NOMO-1 treated with DMSO at 0.1 percent for 48 hours (cell line): ENCODE results near the gene PDE7B.

Source experiments
- DNase-seq: peaks from one replicate; lab custom pipeline; 2025; ENCODE audit not compliant: unreplicated experiment; lab: John Stamatoyannopoulos, UW

PDE7B gene

DNA sequence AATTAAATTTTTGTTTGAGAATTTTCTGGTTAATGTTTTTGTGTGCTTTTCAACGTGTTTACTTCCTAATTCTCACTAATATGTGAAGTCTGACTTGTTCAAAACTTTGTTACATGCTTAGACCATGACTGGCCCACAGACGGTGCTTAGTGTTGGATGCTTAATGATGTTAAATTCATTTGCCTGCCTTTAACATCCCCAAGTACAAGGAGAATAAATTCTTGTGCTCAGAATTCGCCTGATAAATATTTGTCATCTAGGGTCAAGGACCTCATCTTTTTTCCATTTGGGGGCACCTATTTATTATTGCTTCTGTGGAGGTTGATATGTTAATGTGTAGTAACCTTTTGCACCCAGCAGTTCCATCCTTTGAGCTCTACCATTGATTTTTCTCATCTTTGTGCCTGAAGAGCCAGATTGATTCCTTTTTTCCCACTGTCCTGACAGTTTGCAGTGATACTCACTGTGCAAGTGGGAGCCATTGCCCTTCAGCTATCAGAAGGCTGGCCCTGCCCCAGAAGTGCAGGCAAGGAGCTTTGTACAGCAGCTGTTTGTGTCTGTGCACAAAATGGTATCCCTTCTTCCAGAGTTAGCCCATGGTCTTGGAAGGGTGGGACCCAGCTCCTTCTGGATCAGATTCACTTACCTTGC lies 170.8 kb downstream of the PDE7B start:
- DNase-seq: no peak

DNA sequence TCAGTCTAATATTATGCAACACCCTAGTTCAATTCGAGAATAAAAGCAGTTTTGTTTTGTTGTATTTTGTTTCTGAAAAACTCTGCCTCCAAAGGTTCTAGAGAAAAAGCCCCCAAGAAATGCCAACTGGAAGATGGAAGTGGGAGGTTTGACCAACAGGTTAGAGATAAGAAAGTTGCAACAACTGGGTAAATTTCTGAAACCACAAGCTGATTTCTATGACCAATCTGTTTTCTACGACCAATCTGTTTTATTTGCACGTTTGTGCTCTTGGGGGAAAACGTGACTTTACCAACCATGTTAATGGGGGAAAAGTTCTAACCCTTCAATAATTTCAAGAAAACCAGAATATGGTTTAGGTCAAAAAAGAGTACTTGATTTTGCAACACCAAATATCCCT lies 173.2 kb downstream of the PDE7B start:
- DNase-seq: no peak

DNA sequence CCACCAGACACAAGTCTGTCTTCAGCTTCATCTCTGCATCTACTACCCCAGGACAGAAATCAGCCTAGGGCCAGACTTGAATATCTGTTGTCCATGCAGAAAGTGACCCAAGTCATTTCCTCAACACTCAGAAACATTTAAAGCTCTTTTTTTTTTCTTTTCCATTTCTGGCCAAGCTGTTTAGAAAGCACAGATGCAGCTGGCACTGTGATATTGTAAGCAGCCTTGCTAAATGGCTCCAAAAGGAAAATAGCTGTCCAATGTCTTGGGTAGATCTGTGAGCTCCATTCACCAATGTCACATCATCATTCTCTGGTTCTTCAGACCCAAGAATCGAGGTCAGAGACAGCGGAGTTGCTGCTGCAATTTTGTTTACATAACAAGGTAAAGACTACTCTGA lies 174.2 kb downstream of the PDE7B start:
- no peak for DNase-seq

DNA sequence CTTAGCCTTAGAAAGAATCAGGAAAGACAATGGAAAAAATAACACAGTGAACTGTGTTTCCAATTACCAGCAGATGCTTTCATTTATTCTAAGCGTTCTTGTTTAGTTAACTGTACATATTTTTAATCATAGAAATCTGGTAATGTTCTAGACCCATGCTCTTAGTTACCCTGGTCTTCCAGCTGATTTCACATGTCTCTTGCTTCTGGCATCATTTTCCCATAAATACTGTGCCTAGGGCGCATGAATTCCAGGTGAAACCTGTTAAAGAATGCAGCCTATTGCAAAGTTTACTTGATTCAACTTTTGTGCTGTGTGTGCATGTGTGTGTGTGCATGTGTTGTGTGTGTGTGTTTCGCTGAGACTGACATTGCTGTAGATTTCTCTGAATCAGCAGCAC lies 178.6 kb downstream of the PDE7B start:
- DNase-seq: no peak

DNA sequence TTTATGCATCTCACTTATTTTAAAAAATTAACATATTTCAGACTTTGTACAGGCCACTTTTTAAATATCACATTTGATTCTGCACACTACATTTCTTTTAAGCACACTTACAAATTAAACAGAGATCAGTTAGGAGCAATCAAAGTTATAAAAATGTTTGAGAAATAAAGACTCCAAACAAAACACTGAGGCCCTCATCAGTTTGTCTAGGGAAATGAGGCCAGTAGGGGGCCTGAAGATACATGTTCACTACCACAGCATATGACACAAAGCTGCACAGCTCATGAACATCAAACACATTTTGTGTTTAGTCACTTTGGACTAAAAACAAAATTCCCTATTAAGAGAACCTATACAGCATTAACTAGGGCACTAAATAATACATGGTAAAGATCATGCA lies 180.5 kb downstream of the PDE7B start:
- no peak for DNase-seq

DNA sequence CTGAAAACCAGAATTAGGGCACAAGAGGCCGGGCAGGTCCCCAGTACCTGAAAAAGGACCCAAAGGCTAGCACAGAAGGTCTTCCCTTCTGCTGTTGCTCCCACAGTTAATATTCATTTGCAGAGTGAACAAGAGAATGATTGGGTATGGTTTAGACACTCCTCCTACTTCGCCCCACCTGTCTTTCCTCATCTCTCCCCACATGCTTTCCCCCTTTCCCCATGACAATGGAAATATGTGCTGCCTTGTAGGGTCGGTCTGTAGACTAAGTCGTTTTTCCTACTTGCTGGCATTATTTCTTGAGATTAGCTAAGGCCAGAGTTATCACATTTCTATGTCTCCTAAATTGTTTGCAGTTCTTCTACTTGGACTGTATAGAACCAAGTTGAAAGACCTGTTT lies 181.9 kb downstream of the PDE7B start:
- DNase-seq: no peak

DNA sequence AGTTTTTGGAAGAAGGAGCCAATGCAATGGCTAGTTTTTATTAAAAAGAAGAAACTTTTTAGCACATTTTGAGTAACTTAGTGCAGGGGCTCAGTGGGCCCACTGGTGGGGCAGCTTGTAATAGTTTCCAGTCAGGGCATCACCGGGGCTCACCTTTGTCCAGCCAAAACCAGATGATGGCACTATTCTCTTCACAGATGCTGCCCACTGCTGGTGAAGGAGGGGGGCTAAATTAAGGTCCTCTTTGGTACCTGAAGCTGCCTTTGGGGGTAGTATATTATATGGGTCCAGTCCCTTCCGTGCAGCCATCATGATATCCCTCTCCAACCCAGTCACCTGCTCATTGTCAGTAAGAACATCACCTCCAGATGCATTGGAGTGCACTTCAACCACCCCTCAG lies 182.9 kb downstream of the PDE7B start:
- no peak for DNase-seq

DNA sequence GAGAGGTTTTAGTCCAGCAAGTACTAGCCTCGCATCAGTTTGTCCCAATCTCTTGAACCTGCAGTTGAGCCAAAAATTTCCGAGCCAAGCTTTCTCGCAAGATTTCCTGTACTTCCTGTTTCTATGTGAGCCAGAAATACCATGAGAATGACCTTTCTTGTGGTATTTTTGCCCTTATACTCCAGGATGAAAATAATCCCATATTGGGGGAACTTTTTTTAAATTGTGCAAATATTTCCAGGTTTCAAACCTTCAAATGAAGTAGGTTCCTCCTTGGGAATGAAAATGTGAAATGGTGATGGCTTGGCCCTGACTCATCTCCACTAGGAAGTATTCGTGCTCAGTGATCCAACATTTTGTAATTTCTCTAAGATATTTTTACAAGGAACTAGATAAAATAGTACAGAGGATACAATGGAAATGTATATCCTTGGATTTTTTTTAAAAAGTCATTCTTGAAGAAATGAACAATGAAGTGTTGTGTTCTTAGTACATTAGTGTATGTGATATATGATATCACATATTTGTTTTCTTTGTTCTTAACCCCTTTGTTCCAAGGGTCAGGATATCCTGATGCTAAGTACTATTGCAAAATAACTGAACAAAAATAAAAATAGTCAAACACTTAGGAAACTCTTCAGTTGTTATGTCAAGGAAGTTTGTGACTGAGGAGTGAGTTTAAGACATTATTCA lies 184.0 kb downstream of the PDE7B start:
- DNase-seq: peak; percentile 19

DNA sequence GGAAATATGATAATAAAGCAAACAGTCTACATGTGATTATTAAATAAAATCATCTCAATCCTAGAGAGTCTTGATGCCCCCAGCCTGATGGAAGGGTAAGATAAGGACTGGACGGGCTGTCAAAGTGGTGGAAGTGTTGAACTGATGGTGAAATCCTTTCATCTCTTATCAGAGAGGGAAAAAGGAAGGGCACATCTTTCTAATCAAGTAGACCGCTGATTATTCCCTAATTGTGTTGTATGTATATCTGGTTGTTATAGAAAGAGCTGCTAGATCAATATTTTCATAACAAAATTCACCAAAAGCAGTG lies 184.5 kb downstream of the PDE7B start:
- DNase-seq: no peak

DNA sequence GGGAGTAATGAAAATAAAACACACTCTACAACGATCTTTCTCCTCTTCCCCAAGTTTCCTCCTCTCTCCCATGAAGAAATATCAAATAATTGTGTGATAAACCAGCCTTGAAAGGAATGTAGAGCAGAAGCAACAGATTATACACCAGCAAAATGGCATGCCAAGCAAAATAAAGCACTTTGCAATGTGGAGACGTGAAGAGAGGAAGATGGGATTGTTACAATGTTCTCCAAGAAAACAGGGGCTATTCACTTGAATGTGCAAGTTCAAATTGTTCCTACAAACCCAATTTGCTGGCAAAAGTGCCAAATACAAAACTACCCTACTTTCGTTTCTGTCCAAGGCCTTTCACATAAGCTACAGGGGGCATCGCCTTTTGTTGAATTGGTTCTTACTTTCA lies 185.1 kb downstream of the PDE7B start:
- no peak for DNase-seq

DNA sequence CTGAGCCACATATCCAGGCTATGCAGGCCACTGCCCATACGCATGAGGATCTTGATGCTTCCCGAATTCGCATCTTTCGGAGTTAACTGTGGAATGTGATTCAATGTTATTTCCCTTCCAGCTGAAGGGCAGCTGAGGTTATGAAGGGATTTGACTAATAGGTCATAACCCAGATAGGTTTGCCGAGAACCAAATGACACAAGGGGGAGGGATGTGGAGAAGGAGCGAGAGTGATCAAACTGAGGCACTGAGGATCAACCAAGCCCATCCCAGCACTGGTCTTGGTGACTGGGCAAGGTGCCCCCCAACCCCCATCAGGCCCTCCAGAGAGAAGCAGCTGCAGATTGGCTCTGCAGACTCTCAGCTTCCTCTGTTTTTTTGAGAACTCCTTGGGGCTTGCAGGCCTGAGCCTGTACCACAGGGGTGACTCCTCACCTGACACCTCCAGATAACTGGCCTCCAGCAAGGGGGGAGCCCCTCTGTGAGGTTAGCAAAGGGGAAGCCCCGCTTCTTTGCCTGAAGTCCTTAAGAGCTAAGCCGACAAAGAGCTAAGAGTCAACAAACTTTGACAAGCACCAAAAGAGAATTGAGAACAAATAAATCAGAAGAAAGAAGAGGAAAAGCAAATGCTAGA lies 185.9 kb downstream of the PDE7B start:
- DNase-seq: no peak

DNA sequence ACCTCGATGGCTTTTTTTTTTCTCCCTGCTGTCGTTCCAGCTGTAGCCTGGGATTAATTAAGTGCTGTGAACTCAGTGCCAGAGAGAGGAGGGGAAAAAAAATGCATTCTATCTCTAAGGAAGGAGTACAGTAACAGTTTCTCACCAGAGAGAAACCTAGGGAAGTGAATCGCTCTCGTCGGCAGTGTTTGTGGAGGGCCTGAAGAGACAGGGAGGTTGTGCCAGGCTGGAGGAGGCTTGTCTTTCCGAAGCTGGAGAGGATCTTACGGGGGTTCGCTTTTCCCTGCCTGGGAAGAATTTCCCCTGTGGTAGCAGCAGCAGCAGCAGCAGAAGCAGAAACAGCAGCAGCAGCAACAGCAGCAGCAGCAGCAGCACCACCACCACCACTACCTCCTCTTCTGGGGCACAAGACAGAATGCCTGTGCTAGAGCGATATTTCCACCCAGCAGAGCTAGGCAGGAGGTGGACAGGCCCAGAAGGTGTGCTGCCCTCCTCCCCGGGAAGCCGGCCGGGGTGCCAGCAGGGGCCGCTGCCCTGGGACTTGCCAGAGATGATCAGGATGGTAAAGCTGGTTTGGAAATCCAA lies 186.5 kb downstream of the PDE7B start:
- no peak for DNase-seq

DNA sequence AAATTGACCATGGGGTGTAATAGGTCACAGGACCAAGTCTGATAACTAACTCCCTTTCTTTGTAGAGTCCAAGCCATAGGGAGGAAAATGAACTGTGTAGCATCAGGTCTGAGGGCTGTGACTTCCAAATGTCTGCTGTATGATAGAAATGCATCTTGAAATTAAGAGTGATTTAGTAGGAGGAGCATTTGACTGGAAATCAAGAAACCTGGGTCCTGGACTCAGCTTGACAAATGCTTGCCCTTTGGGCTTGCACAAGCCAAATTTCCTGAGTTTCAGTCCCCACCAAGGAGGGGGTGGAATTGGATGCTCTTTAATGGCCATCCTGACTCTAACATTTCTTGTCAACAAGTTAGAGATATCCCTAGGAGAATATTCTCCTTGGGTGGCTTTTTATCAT lies 187.0 kb downstream of the PDE7B start:
- DNase-seq: no peak

DNA sequence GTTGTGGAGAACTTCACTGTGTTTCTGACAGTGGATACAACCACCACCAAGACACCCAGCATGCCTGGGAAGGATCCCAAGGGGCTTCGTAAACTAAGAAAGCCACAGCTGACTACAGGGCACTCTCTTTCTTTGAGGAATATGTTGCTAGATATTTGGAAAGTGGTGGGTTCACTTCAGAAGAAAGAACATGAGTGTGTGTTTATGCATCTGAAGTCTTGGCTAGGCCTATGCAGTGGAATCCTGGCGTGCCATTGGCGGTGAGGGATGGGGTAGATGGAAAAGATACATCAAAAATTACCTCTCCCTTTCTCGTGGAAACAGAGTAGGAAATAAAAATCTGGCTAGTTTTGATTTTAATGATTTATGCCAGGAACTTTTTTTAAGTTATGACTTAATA lies 187.7 kb downstream of the PDE7B start:
- DNase-seq: no peak

DNA sequence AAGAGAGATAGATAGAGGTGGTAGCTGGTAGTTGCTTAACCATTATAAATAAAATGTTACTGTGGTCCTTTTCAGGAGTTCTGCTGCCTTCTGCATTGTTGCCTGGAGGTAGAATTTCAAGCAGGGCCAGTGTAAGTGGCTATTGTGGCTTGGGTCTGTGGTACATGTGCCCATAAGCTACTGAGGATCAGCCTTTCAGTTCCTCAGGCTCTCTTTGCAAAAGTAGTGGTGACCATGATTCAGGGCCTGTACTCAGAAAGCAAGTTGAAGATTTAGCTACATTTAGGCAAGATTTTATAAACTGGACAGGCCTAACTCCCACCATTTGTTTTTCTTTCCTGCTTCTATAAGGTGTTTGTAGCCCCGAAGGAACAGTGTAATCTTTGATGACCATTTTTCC lies 199.0 kb downstream of the PDE7B start:
- DNase-seq: no peak

DNA sequence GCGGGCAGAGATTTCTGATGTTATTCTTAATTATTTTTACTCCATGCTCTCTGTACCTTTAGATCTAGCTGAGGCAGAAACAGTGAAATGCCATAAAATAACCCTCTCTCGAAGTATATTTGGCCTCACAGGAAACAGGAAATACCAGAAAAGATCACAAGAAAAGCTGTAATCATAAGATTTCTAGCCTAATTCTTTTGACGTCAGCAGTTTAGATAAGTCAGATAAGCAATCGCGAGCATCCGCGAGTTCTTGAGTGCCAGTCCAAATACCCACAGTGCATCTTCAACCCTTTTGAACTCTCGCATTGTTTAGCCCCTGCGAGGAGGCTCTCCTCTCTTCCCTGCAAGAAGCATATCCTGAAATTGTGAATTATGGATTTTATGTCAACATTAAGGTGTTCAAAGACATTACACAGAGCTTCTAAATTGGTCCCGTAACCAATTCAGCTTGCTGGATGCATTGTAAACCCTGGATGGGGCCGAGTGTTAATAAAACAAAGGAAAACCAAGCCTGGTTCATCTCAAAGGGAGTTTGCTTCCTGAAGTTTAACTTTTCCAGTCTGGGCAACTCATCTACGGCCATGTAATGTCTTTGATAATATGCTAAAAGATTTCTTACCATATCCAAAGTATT lies 199.8 kb downstream of the PDE7B start:
- no peak for DNase-seq

DNA sequence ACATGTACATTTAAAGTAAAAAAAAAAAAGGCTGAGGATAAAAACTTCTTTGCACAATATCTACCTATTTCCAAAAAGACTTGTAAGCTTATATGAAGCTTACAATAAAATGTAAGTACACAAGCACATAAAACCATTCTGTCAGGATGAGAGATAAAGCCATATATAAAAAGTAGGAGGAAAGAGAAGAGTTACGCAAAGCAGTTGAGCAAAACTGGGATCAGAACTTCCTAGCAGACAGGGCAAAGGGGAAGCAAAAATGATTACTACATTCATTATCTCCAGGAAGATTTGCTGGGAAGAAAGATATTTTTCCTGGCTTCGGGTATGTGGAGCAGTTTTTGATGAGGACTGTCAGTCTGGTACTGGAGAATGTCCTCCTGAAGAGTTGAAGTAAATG lies 200.5 kb downstream of the PDE7B start:
- DNase-seq: no peak

DNA sequence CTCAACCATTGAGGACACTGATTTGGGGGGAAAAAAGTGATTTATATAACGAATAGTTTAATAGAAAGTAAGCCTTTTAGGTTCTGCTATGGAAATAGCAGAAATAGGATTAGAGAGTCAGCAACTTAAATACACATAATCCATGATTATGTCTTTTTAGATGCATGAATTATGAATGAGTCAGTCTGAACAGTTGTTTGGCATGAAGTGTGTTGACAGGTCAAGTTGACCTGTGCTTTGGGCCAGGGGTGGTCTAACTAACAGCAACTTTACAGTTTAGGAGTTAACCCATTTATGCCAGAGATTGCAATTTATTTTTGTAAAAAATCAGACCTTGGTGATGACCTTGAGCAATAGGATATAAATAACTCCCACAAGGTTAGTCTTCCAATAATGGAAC lies 207.4 kb downstream of the PDE7B start:
- no peak for DNase-seq

DNA sequence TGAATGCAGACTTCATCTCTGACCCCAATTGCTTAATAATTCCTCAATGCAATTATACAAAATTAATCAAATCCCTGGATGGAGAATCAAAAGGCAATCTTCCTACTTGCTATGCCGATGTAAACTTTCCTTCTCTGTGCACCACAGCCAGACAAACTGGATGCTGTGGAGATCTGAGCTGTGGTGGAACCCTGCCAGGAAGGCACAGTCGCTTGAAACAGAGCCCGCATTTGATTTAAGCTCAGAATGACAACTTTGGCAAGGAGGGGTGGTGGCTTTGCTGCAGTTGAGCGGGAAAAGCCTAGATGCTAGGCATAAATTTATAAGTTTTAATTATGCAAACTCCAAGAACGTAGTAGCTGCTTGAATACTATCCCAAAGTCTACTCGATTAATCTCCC lies 207.8 kb downstream of the PDE7B start:
- no peak for DNase-seq

DNA sequence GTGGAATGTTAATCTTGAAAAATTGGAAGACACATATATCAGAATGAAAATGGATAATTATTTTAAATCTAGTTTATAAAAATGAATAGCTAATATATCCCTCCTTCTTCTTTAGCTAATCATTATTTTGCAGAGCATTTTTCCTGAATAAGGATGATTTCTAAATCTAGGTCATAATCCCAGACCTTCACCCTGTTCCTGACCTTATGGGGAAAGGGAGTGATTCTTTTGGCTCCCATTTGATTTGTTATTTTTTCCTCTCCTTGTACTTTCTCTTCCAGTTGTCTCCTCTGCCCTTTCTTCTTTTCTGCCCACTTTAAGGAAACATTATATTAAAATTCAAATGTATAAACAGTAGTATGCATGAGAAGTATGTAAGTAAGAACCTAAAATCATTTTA lies 208.6 kb downstream of the PDE7B start:
- DNase-seq: no peak

DNA sequence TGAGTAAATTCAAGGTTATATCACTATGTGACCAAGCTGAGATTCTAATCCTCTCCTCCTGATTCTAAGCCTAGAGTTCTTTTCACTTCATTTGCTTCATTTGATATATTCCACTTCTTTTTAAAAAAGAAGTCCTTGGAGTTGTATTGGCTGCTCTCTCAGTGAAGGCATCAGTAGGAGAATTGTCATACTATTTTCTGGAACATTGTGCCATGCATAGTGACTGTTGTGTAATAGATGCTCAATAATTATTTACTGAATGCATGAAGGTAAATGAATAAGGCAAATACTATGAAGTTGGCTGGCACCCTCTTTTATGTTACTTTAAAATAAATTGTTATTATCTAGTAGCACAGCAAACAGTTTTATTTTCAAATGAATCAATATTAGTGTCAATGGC lies 209.3 kb downstream of the PDE7B start:
- DNase-seq: no peak

DNA sequence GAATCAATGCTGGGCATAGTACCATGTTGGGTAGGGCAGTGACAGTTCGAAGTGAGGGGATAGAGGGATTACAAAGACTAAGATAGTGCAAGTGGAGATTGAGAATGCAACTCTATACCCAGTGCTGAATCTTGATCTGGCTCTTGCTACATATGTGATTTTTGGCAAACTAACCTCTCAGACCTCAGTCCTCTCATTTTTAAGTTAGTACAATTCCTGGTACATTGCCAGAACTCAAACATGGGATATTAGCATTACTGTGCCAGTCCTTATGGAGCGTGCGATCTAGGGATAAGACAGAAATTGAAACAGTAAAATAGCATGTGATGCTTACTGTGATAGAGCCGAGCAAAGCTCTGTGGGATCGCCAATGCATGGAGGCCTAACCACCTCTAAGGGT lies 210.2 kb downstream of the PDE7B start:
- no peak for DNase-seq
